ENCODE data around the gene RAB41. TPM values are rescaled to one million over a fixed set of nuclear protein-coding genes. Genes with fewer than 3 reads are reported as not detected.

Gene RAB41
- polyA plus RNA-seq, 1 donor (not counting 4 experiments of a cell fraction or from before 2014, with no cell fraction given) = not detected

GRCh38 chrX:70255452-70255851, 26.5 kb upstream of the RAB41 start:
- no peak overlapping the region for H2AFZ ChIP-seq (ENCODE audit: control insufficient read depth, low read length)
- H3K27me3 ChIP-seq (ENCODE audit: control insufficient read depth, extremely low read depth, insufficient read depth, low read length) = no peaks in the 10 kb centered on the region
- no peaks in the 10 kb centered on the region for H4K20me1 ChIP-seq (ENCODE audit: control insufficient read depth, extremely low read depth, insufficient read depth, low read length)
- FAIRE-seq (no peak), DNase-seq (ENCODE audit: low read depth, low spot score) (no peak)
- no peak overlapping the region for H3K4me3 ChIP-seq (ENCODE audit: control insufficient read depth in 2 of 3, extremely low read depth in 1 of 3, insufficient read depth in 2 of 3, low read depth in 1 of 3, low read length in 3 of 3)
- H3K9me1 ChIP-seq (ENCODE audit: control insufficient read depth, extremely low read depth, insufficient read depth, low read length) = no peaks in the 10 kb centered on the region
- no peaks in the 10 kb centered on the region for H3K36me3 ChIP-seq (ENCODE audit: control insufficient read depth in 2 of 2, extremely low read depth in 1 of 2, insufficient read depth in 2 of 2, low read length in 2 of 2)
- no peak for TF ChIP-seq EZH2 (IDR thresholded peaks at IDR 0.05; ENCODE audit: low read length)
- no peak for TF ChIP-seq CTCF (optimal IDR thresholded peaks at IDR 0.05 in 1 of 3, IDR thresholded peaks at IDR 0.05 in 1 of 3, conservative IDR thresholded peaks at IDR 0.05 in 1 of 3; ENCODE audit: extremely low read depth in 1 of 3, insufficient read depth in 2 of 3, low read length in 3 of 3)
- no peak overlapping the region for H3K4me2 ChIP-seq (ENCODE audit: control insufficient read depth, extremely low read depth, insufficient read depth, low read depth, low read length)
- H3K9ac ChIP-seq (ENCODE audit: control insufficient read depth, extremely low read depth, insufficient read depth, low read length) = no peak overlapping the region
- peaks cover 18% of the 10 kb centered on the region for H3K4me1 ChIP-seq (ENCODE audit: control insufficient read depth, extremely low read depth, insufficient read depth, low read length)
- dilution Hi-C loops (cut with MboI; ENCODE audit: extremely low pct_ligation_motif_present, low sequenced_read_pairs) = no loop called here
- H3K9me3 ChIP-seq (ENCODE audit: control insufficient read depth, low read depth, low read length) = no peaks in the 10 kb centered on the region
- no peaks in the 10 kb centered on the region for H3K79me2 ChIP-seq (ENCODE audit: control insufficient read depth, insufficient read depth, low read length)
- no peak overlapping the region for H3K27ac ChIP-seq (ENCODE audit: control insufficient read depth, insufficient read depth, low read length)

GRCh38 chrX:70257423-70258288, 24.3 kb upstream of the RAB41 start:
- no peak for FAIRE-seq
- no peaks in the 10 kb centered on the region for H3K79me2 ChIP-seq (ENCODE audit: control insufficient read depth, insufficient read depth, low read length)
- dilution Hi-C loops (cut with MboI; ENCODE audit: extremely low pct_ligation_motif_present, low sequenced_read_pairs) = no loop called here
- H3K36me3 ChIP-seq (ENCODE audit: control insufficient read depth in 2 of 2, extremely low read depth in 1 of 2, insufficient read depth in 2 of 2, low read length in 2 of 2) = no peaks in the 10 kb centered on the region
- H3K4me2 ChIP-seq (ENCODE audit: control insufficient read depth, extremely low read depth, insufficient read depth, low read depth, low read length) = no peak overlapping the region
- no peaks in the 10 kb centered on the region for H3K9me3 ChIP-seq (ENCODE audit: control insufficient read depth, low read depth, low read length)
- H2AFZ ChIP-seq (ENCODE audit: control insufficient read depth, low read length) = no peak overlapping the region
- H3K27me3 ChIP-seq (ENCODE audit: control insufficient read depth, extremely low read depth, insufficient read depth, low read length) = no peaks in the 10 kb centered on the region
- no peak for TF ChIP-seq EZH2 (IDR thresholded peaks at IDR 0.05; ENCODE audit: low read length)
- TF ChIP-seq CTCF (optimal IDR thresholded peaks at IDR 0.05 in 1 of 3, IDR thresholded peaks at IDR 0.05 in 1 of 3, conservative IDR thresholded peaks at IDR 0.05 in 1 of 3; ENCODE audit: extremely low read depth in 1 of 3, insufficient read depth in 2 of 3, low read length in 3 of 3) = no peak
- no peaks in the 10 kb centered on the region for H4K20me1 ChIP-seq (ENCODE audit: control insufficient read depth, extremely low read depth, insufficient read depth, low read length)
- H3K4me1 ChIP-seq (ENCODE audit: control insufficient read depth, extremely low read depth, insufficient read depth, low read length) = peaks cover 19% of the 10 kb centered on the region
- no peak overlapping the region for H3K9ac ChIP-seq (ENCODE audit: control insufficient read depth, extremely low read depth, insufficient read depth, low read length)
- DNase-seq (ENCODE audit: low read depth, low spot score) = no peak
- no peak overlapping the region for H3K27ac ChIP-seq (ENCODE audit: control insufficient read depth, insufficient read depth, low read length)
- H3K9me1 ChIP-seq (ENCODE audit: control insufficient read depth, extremely low read depth, insufficient read depth, low read length) = peaks cover 2% of the 10 kb centered on the region
- no peak overlapping the region for H3K4me3 ChIP-seq (ENCODE audit: control insufficient read depth in 2 of 3, extremely low read depth in 1 of 3, insufficient read depth in 2 of 3, low read depth in 1 of 3, low read length in 3 of 3)
